HG03442 (cell line): ENCODE results near the gene SLC4A9.
A peak's percentile ranks its signal among the peaks of the same experiment; 100 is the strongest.
"Not testable (repeated sequence)": the region's sequence is repeated elsewhere in the genome, so short reads cannot be mapped to it uniquely, and the experiment has no call there.

Experiments
- ATAC-seq: cut with Tn5 transposase; IDR thresholded peaks from one replicate; pipeline ENCODE4 v1.9.1; 2021; ENCODE audit warnings: mild to moderate bottlenecking, moderate library complexity; ENCODE audit not compliant: unreplicated experiment

Gene SLC4A9

GRCh38 chr5:140337880-140338279 lies 22.1 kb upstream of the SLC4A9 start:
- ATAC-seq, result no peak

GRCh38 chr5:140338336-140338735 lies 21.7 kb upstream of the SLC4A9 start:
- no peak for ATAC-seq

- ATAC-seq, result no peak
These were observed 21.1 kb upstream of the SLC4A9 start for GRCh38 chr5:140338908-140339307.

- ATAC-seq, result no peak
These were observed 20.4 kb upstream of the SLC4A9 start for GRCh38 chr5:140339636-140340035.

- no peak for ATAC-seq
These were observed 19.3 kb upstream of the SLC4A9 start for GRCh38 chr5:140340605-140341121.

- ATAC-seq, result no peak
These were observed 18.4 kb upstream of the SLC4A9 start for GRCh38 chr5:140341591-140341990.

- no peak for ATAC-seq
These were observed 17.7 kb upstream of the SLC4A9 start for GRCh38 chr5:140342287-140342686.

- ATAC-seq, result no peak
These were observed 17.1 kb upstream of the SLC4A9 start for GRCh38 chr5:140342896-140343295.

GRCh38 chr5:140343849-140344248 lies 16.1 kb upstream of the SLC4A9 start:
- not testable (repeated sequence) for ATAC-seq

GRCh38 chr5:140344683-140345423 lies 15.1 kb upstream of the SLC4A9 start:
- ATAC-seq, result no peak

GRCh38 chr5:140345919-140346347 lies 14.1 kb upstream of the SLC4A9 start:
- peak; percentile 8 for ATAC-seq

- ATAC-seq, result peak; percentile 66
These were observed 13.4 kb upstream of the SLC4A9 start, which contains the start of gene HBEGF for GRCh38 chr5:140346348-140347221. Gene HBEGF (minus strand): TSS chr5:140346603. CDS start chr5:140346328, 275 bp downstream.

GRCh38 chr5:140347360-140347759 lies 12.6 kb upstream of the SLC4A9 start:
- no peak for ATAC-seq

GRCh38 chr5:140348104-140348503 lies 11.9 kb upstream of the SLC4A9 start:
- no peak for ATAC-seq

- no peak for ATAC-seq
These were observed 10.8 kb upstream of the SLC4A9 start for GRCh38 chr5:140349244-140349643.

- ATAC-seq, result peak; percentile 71
These were observed 8.2 kb upstream of the SLC4A9 start for GRCh38 chr5:140351609-140352334.

- no peak for ATAC-seq
These were observed 4.4 kb upstream of the SLC4A9 start for GRCh38 chr5:140355546-140355945.

- ATAC-seq, result peak; percentile 13
These were observed 2.9 kb upstream of the SLC4A9 start for GRCh38 chr5:140356853-140357725.

GRCh38 chr5:140357726-140358093 lies 2.3 kb upstream of the SLC4A9 start:
- ATAC-seq, result peak; percentile 94

- ATAC-seq, result no peak
These were observed 1.2 kb upstream of the SLC4A9 start for GRCh38 chr5:140358738-140359310.
